Activated B cell treated with CpG ODN at 0.5 μM for 24 hours (primary cell): ENCODE measurements around the gene INO80C. TPM values are rescaled to one million over a fixed set of nuclear protein-coding genes. Genes with fewer than 3 reads are reported as not detected.

ENCODE experiments used
- ATAC-seq: fragments of 200-7000 bp; cut with Tn5 transposase; one replicate; pipeline ENCODE4 v1.10.0; 2021; ENCODE audit warnings: low read depth, mild to moderate bottlenecking, moderate library complexity
- CTCF ChIA-PET: fragments of 350-600 bp; sonication (Branson Sonifier 250); formaldehyde crosslinking; loops from one replicate; lab custom pipeline; 2021; ENCODE audit warnings: antibody characterized with exemption; lab: Charles Lee
- POLR2A ChIA-PET: fragments of 350-600 bp; sonication (Branson Sonifier 250); formaldehyde crosslinking; loops from one replicate; lab custom pipeline; 2021; ENCODE audit warnings: antibody characterized with exemption; lab: Charles Lee
- DNase-seq: peaks from one replicate; pipeline ENCODE4 v3.0.0; 2022
- H3K27ac Mint-ChIP-seq: one replicate; pipeline ENCODE4 v1.8.0; 2020; ENCODE audit warnings: mixed read lengths
- H3K27me3 Mint-ChIP-seq: one replicate; pipeline ENCODE4 v1.8.0; 2021; ENCODE audit warnings: mixed read lengths
- H3K36me3 Mint-ChIP-seq: one replicate; pipeline ENCODE4 v1.8.0; 2021; ENCODE audit warnings: low read depth, mixed read lengths
- H3K4me1 Mint-ChIP-seq: one replicate; pipeline ENCODE4 v1.8.0; 2021; ENCODE audit warnings: mixed read lengths
- H3K4me3 Mint-ChIP-seq: one replicate; pipeline ENCODE4 v1.8.0; 2020; ENCODE audit warnings: mild to moderate bottlenecking, mixed read lengths
- H3K9me3 Mint-ChIP-seq: one replicate; pipeline ENCODE4 v1.8.0; 2020; ENCODE audit warnings: mixed read lengths
- intact Hi-C: fragments of 100-400 bp; cut with micrococcal nuclease; formaldehyde crosslinking; loops from one replicate; pipeline ENCODE4 v1.15.1; 2024
- total RNA-seq: library from RNA; stranded (reverse); gene quantifications from 2 replicates; pipeline ENCODE4 v1.2.3, GENCODE V29; 2022
- TF ChIP-seq, protein P1 (sequence below): fragments of 200-600 bp; IDR thresholded peaks from one replicate; pipeline ENCODE4 v1.8.0; 2022; ENCODE audit warnings: antibody characterized with exemption, mild to moderate bottlenecking

Gene INO80C
- total RNA-seq, 1 donor from 2014 or later: 31.6 TPM

DNA sequence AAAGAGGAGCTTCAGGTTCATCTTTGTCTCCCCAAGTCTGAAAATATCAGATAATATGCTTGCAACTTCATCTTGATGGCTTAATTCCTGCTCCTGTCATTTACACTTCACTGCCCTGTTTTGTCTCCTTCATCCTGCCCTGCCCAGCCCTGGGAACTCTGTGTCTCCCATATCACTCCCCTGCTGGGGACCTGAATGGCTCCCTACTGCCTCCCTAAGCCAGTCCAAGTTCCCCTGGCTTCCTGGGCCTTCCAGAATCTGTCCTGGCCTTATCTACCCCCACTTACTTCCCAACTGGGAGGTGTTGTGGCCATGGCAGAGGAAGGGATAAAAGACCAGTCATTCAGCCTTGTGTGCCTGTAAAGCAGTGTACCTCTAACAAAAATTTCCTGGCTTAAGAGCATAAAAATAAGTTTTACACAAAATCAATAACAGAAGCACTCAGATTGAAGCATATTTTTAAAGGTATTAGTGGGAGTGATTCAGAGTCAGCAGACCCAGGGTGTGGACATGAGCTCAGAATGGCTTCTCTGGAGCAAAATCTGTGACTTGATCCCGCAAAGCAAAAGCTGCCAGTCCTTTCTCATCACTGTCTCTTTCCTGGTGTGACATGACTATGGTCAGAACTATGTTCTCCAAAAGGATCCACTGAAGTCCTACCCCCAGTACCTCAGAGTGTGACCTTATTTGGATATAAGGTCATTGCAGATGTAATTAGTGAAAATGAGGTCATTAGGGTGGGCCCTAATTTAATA, 59.1 kb downstream of the INO80C start:
- DNase-seq (no peak), ATAC-seq (no peak)
- CTCF ChIA-PET: no interaction called here
- POLR2A ChIA-PET: no interaction called here
- no peak overlapping the region for H3K4me3 Mint-ChIP-seq
- intact Hi-C loops: no loop called here
- peaks cover 10% of the 10 kb centered on the region for H3K4me1 Mint-ChIP-seq
- H3K27ac Mint-ChIP-seq: no peak overlapping the region
- peaks cover 4% of the 10 kb centered on the region for H3K27me3 Mint-ChIP-seq
- peaks cover 15% of the 10 kb centered on the region for H3K9me3 Mint-ChIP-seq
- no peaks in the 10 kb centered on the region for H3K36me3 Mint-ChIP-seq
- TF ChIP-seq, protein P1, sequence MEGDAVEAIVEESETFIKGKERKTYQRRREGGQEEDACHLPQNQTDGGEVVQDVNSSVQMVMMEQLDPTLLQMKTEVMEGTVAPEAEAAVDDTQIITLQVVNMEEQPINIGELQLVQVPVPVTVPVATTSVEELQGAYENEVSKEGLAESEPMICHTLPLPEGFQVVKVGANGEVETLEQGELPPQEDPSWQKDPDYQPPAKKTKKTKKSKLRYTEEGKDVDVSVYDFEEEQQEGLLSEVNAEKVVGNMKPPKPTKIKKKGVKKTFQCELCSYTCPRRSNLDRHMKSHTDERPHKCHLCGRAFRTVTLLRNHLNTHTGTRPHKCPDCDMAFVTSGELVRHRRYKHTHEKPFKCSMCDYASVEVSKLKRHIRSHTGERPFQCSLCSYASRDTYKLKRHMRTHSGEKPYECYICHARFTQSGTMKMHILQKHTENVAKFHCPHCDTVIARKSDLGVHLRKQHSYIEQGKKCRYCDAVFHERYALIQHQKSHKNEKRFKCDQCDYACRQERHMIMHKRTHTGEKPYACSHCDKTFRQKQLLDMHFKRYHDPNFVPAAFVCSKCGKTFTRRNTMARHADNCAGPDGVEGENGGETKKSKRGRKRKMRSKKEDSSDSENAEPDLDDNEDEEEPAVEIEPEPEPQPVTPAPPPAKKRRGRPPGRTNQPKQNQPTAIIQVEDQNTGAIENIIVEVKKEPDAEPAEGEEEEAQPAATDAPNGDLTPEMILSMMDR: no peak

DNA sequence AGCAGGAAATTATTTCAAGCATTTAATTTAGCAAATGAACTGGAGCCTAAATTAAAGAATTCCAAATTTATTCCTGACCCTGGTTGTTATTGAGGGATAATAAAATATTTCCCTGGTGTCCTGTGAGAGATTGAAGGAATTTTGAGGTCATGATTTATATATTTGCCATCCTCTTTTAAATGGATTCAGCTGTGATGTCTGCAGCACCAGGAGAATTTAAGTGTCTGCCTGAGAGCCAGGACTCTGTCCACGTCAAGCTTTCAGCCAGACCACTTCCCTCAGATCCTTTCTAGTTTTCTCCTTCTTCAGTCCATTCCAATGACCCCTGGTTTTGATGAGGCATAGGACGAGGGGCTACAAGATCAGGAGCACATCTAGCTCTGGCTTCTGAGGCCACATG, 59.9 kb downstream of the INO80C start:
- Mint-ChIP-seq H3K27me3 (peaks cover 4% of the 10 kb centered on the region), H3K4me3 (no peak overlapping the region), H3K27ac (no peak overlapping the region), H3K36me3 (no peaks in the 10 kb centered on the region), H3K4me1 (peaks cover 2% of the 10 kb centered on the region), H3K9me3 (peaks cover 15% of the 10 kb centered on the region)
- no peak for ATAC-seq
- ChIA-PET CTCF (no interaction called here), POLR2A (interaction anchor here (0.9 kb wide), 1 partner anchor 60 kb away, joined by 3 read pairs; the partner anchor contains the start of gene INO80C)
- intact Hi-C loops: no loop called here
- DNase-seq: no peak
- TF ChIP-seq, protein P1: no peak

DNA sequence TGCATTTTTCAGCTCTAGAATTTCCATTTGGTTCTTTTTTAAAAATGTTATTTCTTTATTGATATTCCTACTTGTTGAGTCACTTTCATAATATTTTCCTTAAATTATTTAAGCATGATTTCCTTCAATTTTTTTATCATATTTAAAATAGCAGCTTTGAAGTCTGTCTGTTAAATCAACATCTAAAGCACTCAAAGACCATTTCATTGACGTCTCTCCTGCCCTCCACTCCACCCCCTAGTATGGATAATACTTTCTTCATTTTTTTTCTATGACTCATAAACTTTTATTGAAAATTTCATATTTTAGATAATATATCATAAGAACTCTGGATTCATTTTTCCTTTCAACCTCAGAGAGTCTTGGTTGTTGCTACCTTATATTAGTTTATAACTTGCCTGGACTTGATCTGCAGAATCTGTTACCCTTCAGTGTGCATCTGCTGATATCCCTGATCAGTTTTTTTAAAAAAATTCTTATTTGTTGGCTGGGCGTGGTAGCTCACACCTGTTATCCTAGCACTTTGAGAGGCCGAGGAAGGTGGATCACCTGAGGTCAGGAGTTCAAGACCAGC, 61.6 kb downstream of the INO80C start:
- TF ChIP-seq, protein P1: no peak
- ATAC-seq: no peak

DNA sequence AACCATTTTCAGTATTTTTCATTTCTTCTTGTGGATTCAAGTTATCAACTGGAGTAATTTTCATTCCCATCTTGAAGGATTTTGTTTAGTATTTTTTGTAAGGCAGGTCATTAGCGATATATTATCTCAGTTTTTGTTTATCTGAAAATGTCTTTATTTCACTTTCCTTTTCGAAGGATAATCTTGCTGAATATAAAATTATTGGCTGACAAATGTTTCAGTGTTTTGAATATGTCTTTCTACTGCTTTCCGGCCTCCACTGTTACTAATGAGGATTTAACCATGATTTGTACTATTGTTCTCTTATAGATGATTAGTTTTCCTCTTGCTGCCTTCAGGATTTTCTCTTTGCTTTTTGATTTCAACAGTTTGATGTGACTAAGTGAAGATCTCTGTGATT, 62.4 kb downstream of the INO80C start:
- intact Hi-C loops: no loop called here
- POLR2A ChIA-PET: no interaction called here
- no peak for DNase-seq
- CTCF ChIA-PET: no interaction called here
- H3K9me3 Mint-ChIP-seq: peaks cover 15% of the 10 kb centered on the region
- no peaks in the 10 kb centered on the region for H3K36me3 Mint-ChIP-seq
- H3K27ac Mint-ChIP-seq: no peak overlapping the region
- H3K4me1 Mint-ChIP-seq: no peaks in the 10 kb centered on the region
- H3K4me3 Mint-ChIP-seq: no peak overlapping the region
- TF ChIP-seq, protein P1: no peak
- no peak for ATAC-seq
- H3K27me3 Mint-ChIP-seq: no peaks in the 10 kb centered on the region

More for the DNA sequence above, 61.6 kb downstream of the INO80C start:
- Mint-ChIP-seq H3K27ac (no peak overlapping the region), H3K9me3 (peaks cover 15% of the 10 kb centered on the region), H3K27me3 (peaks cover 3% of the 10 kb centered on the region), H3K4me3 (no peak overlapping the region), H3K36me3 (no peaks in the 10 kb centered on the region), H3K4me1 (no peaks in the 10 kb centered on the region)
- CTCF ChIA-PET: no interaction called here
- intact Hi-C loops: no loop called here
- POLR2A ChIA-PET: no interaction called here
- no peak for DNase-seq

DNA sequence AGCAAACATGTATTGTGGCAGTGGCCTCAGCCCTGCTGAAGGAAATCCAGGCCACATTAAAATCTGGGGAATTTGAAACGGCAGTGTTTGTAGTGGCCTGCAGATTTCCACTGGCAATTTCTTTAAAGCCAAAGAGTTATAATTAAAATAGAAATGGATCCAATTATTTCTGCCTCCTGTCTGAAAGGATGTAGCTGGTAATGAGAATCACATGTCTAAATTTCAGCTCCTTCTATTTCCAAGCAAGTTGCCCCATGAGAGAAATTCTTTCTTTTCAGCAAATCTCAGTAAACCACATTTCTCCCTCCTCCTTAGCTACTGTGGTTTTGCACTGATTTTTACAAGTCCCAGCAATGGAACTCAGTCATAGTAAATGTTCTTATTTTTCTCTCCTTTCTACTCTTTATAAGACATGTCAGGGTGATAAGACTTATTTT, 65.2 kb downstream of the INO80C start:
- no peak for ATAC-seq
- Mint-ChIP-seq H3K27me3 (no peaks in the 10 kb centered on the region), H3K27ac (no peak overlapping the region), H3K36me3 (no peaks in the 10 kb centered on the region), H3K4me1 (no peaks in the 10 kb centered on the region), H3K9me3 (peaks cover 17% of the 10 kb centered on the region), H3K4me3 (no peak overlapping the region)
- POLR2A ChIA-PET: no interaction called here
- no peak for DNase-seq
- CTCF ChIA-PET: no interaction called here
- intact Hi-C loops: no loop called here
- TF ChIP-seq, protein P1: no peak
